DND-41 (cell line): ENCODE measurements around the gene PRPF6.

Experiments used
- ATAC-seq: fragments of 200-7000 bp; cut with Tn5 transposase; 3 replicates; pipeline ENCODE4 v1.9.1; 2021; ENCODE audit warnings: low read depth; ENCODE audit not compliant: insufficient read depth
- DNase-seq: peaks from one replicate; pipeline ENCODE4 v3.0.0-alpha.2; 2020
- H2AFZ ChIP-seq: 2 replicates; pipeline ENCODE4 v1.6.0; 2012; ENCODE audit warnings: low read depth, low read length
- H3K27ac ChIP-seq: 2 replicates; pipeline ENCODE4 v1.5.1; 2012; ENCODE audit warnings: low read length, inconsistent platforms
- H3K27me3 ChIP-seq: fragments of 200-600 bp; sonication (generic); 2 replicates; pipeline ENCODE4 v1.6.0; 2012; ENCODE audit warnings: low read length, mild to moderate bottlenecking, inconsistent platforms; ENCODE audit not compliant: insufficient read depth, poor library complexity
- H3K36me3 ChIP-seq: 2 replicates; pipeline ENCODE4 v1.5.1; 2012; ENCODE audit warnings: low read length, inconsistent platforms; ENCODE audit not compliant: insufficient read depth
- H3K4me1 ChIP-seq: 2 replicates; pipeline ENCODE4 v1.5.1; 2012; ENCODE audit warnings: mild to moderate bottlenecking, low read length; ENCODE audit not compliant: insufficient read depth
- H3K4me2 ChIP-seq: 2 replicates; pipeline ENCODE4 v1.6.0; 2012; ENCODE audit warnings: mild to moderate bottlenecking, moderate library complexity, low read length, inconsistent platforms; ENCODE audit not compliant: insufficient read depth
- H3K4me3 ChIP-seq, 2 experiments: fragments of 200-600 bp in 1 of 2; shearing (Covaris generic) in 1 of 2; 2 replicates each; pipeline ENCODE4 v1.5.1; 2012 to 2016; ENCODE audit warnings: inconsistent platforms in 2 of 2, low read length in 2 of 2, mild to moderate bottlenecking in 2 of 2, low read depth in 1 of 2, moderate library complexity in 1 of 2
- H3K79me2 ChIP-seq: 2 replicates; pipeline ENCODE4 v1.6.0; 2012; ENCODE audit warnings: low read length, inconsistent platforms; ENCODE audit not compliant: insufficient read depth
- H3K9ac ChIP-seq: 2 replicates; pipeline ENCODE4 v1.6.0; 2012; ENCODE audit warnings: low read depth, mild to moderate bottlenecking, inconsistent platforms, low read length, moderate library complexity
- H3K9me3 ChIP-seq: 2 replicates; pipeline ENCODE4 v1.5.1; 2012; ENCODE audit warnings: low read length, moderate library complexity, mild to moderate bottlenecking, inconsistent platforms; ENCODE audit not compliant: insufficient read depth, severe bottlenecking
- H4K20me1 ChIP-seq: 2 replicates; pipeline ENCODE4 v1.6.0; 2012; ENCODE audit warnings: low read length; ENCODE audit not compliant: insufficient read depth
- EZH2 ChIP-seq: IDR thresholded peaks from 3 replicates; pipeline ENCODE4 v1.6.1; 2012; ENCODE audit warnings: borderline replicate concordance, low read depth, mild to moderate bottlenecking, moderate library complexity, low read length, inconsistent platforms; ENCODE audit not compliant: severe bottlenecking
- TF ChIP-seq, protein P1 (sequence below): IDR thresholded peaks from 2 replicates; pipeline ENCODE4 v1.5.1; 2012; ENCODE audit warnings: borderline replicate concordance, low read length, moderate library complexity, mild to moderate bottlenecking; ENCODE audit not compliant: poor library complexity, severe bottlenecking; ENCODE audit errors: extremely low read depth

PRPF6 gene

DNA sequence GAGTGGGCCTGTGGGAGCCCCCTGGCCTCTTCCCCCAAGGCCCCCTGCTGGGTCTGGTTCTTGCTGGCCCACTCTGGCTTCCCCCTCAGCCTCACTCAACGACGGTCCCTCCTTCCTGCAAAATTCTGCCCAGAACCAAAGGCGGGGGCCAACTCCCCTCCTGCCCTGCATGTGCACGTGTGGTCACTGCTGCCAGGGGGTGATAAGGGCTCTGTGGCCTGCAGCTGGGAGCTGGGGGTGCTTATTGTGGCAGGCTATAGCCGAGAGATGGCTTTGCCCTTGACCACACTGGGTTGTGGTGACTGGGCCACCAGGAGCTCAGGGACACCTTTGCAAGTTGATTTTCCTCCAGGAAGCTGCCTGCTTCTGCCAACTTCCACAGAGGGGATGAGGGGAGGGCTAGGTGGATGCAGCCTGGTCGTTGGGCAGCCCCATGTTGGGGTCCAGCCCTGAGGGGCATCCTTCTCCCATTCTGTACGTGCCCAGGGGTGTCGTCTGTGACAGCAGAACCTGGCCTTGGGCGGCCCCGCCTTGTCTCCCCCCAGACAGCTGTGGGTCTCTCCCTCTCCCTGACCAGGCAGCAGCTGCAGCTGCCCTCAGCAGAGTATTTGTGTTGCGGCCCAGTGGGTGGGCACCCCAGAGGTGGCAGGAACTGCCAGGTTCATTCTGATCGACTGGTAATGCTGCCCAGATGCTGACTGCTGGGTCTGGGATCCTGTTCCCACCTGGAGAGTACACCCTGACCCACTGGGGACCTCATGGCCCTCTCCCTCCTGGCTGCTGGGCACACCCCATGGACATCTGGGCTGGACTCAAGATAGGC, 87.7 kb downstream of the PRPF6 start:
- no peak overlapping the region for H2AFZ ChIP-seq
- H3K36me3 ChIP-seq: peaks cover 14% of the 10 kb centered on the region
- peaks cover 20% of the 10 kb centered on the region for H3K4me1 ChIP-seq
- H3K9ac ChIP-seq: no peak overlapping the region
- peaks cover 27% of the 10 kb centered on the region for H4K20me1 ChIP-seq
- peaks cover 2% of the 10 kb centered on the region; the same call in 1 of the 2 replicates for H3K79me2 ChIP-seq
- no peak overlapping the region for H3K4me3 ChIP-seq
- ATAC-seq (no peak), DNase-seq (no peak)
- no peaks in the 10 kb centered on the region for H3K9me3 ChIP-seq
- H3K27me3 ChIP-seq: no peaks in the 10 kb centered on the region
- H3K4me2 ChIP-seq: no peak overlapping the region
- no peak overlapping the region for H3K27ac ChIP-seq
- TF ChIP-seq EZH2: no peak
- TF ChIP-seq, protein P1, sequence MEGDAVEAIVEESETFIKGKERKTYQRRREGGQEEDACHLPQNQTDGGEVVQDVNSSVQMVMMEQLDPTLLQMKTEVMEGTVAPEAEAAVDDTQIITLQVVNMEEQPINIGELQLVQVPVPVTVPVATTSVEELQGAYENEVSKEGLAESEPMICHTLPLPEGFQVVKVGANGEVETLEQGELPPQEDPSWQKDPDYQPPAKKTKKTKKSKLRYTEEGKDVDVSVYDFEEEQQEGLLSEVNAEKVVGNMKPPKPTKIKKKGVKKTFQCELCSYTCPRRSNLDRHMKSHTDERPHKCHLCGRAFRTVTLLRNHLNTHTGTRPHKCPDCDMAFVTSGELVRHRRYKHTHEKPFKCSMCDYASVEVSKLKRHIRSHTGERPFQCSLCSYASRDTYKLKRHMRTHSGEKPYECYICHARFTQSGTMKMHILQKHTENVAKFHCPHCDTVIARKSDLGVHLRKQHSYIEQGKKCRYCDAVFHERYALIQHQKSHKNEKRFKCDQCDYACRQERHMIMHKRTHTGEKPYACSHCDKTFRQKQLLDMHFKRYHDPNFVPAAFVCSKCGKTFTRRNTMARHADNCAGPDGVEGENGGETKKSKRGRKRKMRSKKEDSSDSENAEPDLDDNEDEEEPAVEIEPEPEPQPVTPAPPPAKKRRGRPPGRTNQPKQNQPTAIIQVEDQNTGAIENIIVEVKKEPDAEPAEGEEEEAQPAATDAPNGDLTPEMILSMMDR: no peak

DNA sequence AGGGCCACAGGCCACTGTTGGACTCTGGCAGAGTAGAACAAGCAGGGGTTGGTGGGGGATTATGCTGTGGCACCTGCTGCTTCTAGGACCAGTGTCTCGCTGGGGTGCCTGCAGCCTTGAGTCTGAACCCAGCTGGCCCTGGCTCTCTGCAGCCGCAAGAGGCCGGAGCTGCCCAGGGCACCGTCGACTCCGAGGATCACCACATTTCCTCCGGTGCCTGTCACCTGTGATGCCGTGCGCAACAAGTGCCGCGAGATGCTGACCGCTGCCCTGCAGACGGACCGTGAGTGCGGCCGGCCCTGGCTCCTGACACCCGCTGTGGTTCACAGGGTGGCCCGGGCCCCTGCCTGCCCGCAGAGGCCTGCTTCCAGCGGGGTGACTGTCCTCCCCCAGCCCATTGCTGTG, 88.3 kb downstream of the PRPF6 start:
- H3K9ac ChIP-seq: no peak overlapping the region
- no peak overlapping the region for H2AFZ ChIP-seq
- H3K36me3 ChIP-seq: peaks cover 20% of the 10 kb centered on the region
- H3K27ac ChIP-seq: no peak overlapping the region
- no peak overlapping the region for H3K4me3 ChIP-seq
- TF ChIP-seq, protein P1: no peak
- TF ChIP-seq EZH2: no peak
- peaks cover 25% of the 10 kb centered on the region for H4K20me1 ChIP-seq
- H3K4me2 ChIP-seq: no peak overlapping the region
- peaks cover 14% of the 10 kb centered on the region for H3K4me1 ChIP-seq
- no peaks in the 10 kb centered on the region for H3K27me3 ChIP-seq
- ATAC-seq: no peak
- no peaks in the 10 kb centered on the region for H3K79me2 ChIP-seq
- no peak for DNase-seq
- H3K9me3 ChIP-seq: no peaks in the 10 kb centered on the region

DNA sequence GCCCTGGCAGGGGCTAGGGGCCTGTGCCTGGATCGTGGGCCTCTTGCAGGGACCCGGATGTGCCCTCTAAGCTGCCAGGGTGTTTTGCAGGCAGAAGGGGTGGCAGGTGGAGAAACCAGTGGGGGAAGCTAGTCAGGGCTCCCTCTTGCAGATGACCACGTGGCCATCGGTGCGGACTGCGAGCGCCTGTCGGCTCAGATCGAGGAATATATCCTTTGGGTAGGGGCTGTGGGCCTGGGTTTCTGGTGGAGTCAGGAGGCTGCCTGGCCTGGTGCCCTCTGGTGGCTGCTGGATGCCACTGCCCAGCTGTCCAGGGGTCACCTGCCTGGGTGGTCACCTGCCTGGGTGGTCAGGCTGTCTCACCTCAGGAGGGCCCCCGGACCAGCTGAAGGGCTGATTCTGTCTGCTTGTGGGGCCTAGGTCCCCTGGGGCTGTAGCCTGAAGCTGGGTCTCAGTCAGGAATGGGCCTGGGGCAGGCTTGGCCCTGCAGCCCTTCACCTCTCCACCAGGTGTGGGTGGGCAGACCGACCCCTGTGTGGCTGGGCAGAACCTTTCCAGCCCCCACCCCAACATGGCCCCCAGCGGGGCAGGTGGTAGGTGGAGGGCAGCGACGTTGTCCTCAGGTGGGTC, 88.8 kb downstream of the PRPF6 start:
- no peak overlapping the region for H3K4me3 ChIP-seq
- H3K9ac ChIP-seq: no peak overlapping the region
- no peaks in the 10 kb centered on the region for H3K27me3 ChIP-seq
- no peak overlapping the region for H3K27ac ChIP-seq
- H3K79me2 ChIP-seq: no peaks in the 10 kb centered on the region
- no peak overlapping the region for H3K4me2 ChIP-seq
- TF ChIP-seq, protein P1: peak; percentile 77
- TF ChIP-seq EZH2: no peak
- no peak overlapping the region for H2AFZ ChIP-seq
- no peaks in the 10 kb centered on the region for H3K9me3 ChIP-seq
- DNase-seq: peak; percentile 29
- peaks cover 25% of the 10 kb centered on the region for H3K36me3 ChIP-seq
- peak; percentile 34; the same call in 1 of the 3 replicates for ATAC-seq
- H4K20me1 ChIP-seq: peaks cover 22% of the 10 kb centered on the region; the same call in 1 of the 2 replicates
- H3K4me1 ChIP-seq: peaks cover 9% of the 10 kb centered on the region; the same call in 1 of the 2 replicates
